Stimulated activated CD8-positive, alpha-beta memory T cell treated with anti-CD3 and anti-CD28 coated beads, Interleukin-15, amount 100 ng/mL, for 48 hours (primary cell): Measurements from ENCODE around the gene NEU1.
A peak's percentile ranks its signal among the peaks of the same experiment; 100 is the strongest.
"Not testable (repeated sequence)": the region's sequence is repeated elsewhere in the genome, so short reads cannot be mapped to it uniquely, and the experiment has no call there.

Source experiments
- DNase-seq, 2 donors: peaks; one replicate each; pipeline ENCODE4 v3.0.0-alpha.2; 2020; ENCODE audit warnings: low read depth in 2 of 2

NEU1 gene

DNA sequence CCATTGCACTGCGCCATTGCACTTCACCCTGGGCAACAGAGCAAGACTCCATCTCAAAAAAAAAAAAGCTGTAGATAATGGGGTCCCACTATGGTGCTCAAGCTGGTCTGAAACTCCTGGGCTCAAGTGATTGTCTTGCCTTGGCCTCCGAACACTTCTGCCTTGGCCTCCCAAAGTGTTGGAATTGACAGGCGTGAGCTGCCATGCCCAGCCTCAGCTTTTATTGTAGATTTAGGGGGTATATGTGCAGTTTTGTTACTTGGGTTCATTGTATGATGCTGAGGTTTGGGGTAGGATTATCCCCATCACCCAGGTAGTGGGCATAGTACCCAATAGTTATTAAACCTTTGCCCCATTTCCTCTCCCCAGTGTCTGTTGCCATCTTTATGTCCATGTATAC, 23.7 kb downstream of the NEU1 start:
- no peak for DNase-seq

- DNase-seq, result not testable (repeated sequence)
Measured at GRCh38 chr6:31838114-31838553, 24.5 kb downstream of the NEU1 start.

DNA sequence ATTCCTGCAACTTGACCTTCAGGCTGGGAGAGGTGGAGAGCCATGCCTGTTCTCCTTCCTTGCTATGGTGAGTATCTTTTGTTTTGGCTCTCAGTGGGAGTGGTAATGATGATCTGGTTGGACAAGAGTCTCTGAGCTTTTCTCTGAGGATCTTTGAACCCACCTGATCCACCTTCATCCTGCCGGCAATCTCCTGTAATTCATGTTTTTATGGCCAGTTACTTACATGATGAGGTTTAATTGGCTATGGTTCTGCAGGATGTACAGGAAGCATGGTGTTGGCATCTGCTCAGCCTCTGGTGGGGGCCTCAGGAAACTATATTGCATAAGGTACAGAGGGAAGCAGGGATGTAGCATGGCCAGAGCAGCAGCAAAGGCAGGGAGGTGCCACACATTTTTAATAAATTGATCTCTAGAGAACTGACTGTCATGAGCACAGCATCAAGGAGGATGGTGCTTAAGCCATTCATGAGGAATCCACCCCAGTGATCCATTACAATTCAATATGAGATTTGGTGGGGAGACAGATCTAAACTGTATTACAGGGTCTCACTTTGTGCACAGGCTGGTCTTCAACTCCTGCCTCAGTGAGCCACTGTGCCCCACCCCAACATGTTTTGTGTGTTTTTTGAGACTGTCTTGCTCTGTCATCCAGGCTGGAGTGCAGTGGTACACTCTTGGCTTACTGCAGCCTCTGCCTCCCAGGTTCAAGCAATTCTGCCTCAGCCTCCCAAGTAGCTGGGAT, 25.1 kb downstream of the NEU1 start:
- DNase-seq, result no peak

- DNase-seq, result no peak
Measured at GRCh38 chr6:31836474-31837368, 25.9 kb downstream of the NEU1 start.

GRCh38 chr6:31836047-31836473, 26.6 kb downstream of the NEU1 start:
- DNase-seq, result no peak

DNA sequence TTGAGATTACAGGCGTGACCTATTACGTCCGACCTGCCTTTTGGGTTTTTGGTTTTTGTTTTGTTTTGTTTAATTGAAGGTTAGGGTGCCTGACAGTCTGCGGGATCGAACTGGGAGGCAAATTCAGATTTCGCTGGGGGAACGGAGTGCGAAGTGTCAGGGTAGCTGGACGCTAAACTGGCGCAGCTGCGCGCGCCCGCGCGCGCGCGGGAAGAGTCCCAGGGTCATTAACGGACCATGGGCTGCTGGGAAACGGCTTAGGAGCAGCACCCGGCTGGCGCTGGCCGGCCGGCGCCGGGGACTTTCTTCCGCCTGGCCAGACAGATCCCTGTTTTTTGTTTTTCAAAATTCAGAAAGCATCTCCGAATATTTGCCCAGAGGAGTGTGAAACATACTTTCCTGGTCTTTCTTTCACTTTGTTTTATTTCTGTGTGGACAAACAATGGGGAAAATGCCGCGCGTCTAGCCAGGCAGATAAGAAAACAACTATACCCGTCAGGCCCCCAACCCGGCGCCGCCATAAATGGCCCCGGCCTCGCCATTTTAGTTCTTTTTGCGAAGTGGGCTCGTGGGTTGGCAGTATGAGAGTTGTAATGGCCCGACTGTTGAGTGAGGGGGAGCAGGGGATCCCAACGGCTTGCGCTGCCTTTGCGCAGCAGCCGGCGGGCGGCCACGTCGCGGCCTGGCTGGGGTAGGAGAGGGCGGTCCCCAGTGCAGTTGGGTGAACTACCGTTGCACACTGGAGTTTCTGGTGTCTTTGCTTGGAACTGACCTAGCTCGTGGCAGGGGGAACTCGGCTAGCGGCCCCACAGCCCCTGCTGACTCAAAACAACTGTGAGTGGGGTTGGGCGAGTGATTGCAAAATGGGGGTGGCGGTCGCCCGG, 28.0 kb downstream of the NEU1 start:
- DNase-seq, result peak; percentile 69 to 71

DNA sequence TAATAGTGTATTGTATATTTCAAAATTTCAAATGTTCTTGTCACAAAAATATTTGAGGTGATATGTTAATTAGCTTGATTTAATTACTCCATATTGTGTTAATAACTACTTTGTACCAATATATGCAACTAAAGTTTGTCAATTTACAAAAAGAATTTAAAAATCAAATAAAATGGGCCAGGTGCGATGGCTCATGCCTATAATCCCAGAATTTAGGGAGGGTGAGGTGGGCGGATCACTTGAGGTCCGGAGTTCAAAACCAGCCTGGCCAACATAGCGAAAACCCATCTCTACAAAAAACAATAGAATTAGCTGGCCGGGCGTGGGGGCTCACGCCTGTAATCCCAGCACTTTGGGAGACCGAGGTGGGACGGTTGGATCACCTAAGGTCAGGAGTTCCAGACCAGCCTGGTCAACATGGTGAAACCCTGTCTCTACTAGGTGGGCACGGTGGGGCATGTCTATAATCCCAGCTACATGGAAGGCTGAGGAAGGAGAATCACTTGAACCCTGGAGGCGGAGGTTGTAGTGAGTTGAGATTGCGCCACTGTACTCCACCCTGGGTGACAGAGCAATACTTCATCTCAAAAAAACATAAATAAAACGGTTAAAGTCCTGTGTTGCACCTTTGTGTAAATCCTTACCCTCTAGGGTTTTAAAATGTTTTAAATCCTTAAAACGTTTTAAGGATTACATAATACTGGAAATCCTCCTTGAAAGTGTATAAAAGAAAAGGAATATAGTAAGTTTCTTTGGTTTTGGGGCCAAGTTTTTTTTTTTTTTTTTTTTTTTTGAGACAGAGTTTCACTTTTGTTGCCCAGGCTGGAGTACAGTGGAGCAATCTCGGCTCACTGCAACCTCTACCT, 31.0 kb downstream of the NEU1 start:
- DNase-seq, result no peak

- no peak for DNase-seq
Measured at GRCh38 chr6:31830886-31831335, 31.7 kb downstream of the NEU1 start.

- DNase-seq, result no peak
Measured at GRCh38 chr6:31829633-31830283, 32.9 kb downstream of the NEU1 start.

DNA sequence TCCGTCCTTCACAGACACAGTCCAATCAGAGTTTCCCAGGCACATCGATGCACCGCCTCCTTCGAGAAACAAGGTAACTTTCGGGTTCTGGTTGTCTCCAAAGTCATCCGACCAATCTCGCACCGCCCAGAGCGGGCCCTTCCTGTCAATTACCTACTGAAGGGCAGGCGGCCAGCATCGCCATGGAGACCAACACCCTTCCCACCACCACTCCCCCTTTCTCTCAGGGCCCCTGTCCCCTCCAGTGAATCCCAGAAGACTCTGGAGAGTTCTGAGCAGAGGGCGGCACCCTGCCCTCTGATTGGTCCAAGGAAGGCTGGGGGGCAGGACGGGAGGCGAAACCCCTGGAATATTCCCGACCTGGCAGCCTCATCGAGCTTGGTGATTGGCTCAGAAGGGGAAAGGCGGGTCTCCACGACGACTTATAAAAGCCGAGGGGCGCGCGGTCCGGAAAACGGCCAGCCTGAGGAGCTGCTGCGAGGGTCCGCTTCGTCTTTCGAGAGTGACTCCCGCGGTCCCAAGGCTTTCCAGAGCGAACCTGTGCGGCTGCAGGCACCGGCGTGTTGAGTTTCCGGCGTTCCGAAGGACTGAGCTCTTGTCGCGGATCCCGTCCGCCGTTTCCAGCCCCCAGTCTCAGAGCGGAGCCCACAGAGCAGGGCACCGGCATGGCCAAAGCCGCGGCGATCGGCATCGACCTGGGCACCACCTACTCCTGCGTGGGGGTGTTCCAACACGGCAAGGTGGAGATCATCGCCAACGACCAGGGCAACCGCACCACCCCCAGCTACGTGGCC, 35.1 kb downstream of the NEU1 start, which contains the start of gene HSPA1B:
Gene HSPA1B (plus strand): TSS at position 453 of the 794 bp plus-strand sequence. CDS start 213 bp downstream, at position 666.
- DNase-seq, result peak; percentile 92 to 93

- DNase-seq, result no peak
Measured at GRCh38 chr6:31826793-31827285, 35.8 kb downstream of the NEU1 start.

DNA sequence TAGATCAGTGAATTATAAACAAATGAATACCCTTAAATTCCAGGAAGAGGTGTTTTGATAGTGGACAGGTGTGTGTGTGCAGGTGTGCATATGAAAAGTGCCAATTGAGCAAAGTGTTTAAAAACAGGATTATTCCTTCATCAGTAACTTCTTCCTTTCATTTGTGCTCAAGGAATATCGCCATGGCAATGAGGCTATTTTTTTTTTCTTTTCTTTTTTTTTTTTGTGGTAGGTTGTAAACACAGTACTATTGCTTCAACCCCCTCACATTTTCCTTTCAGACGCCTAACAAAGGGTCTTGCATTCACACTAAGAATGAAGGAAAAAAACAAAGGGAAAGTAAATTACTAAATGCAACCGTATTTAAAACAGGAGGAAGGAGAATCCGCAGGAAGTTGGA, 37.1 kb downstream of the NEU1 start:
- DNase-seq, result no peak

DNA sequence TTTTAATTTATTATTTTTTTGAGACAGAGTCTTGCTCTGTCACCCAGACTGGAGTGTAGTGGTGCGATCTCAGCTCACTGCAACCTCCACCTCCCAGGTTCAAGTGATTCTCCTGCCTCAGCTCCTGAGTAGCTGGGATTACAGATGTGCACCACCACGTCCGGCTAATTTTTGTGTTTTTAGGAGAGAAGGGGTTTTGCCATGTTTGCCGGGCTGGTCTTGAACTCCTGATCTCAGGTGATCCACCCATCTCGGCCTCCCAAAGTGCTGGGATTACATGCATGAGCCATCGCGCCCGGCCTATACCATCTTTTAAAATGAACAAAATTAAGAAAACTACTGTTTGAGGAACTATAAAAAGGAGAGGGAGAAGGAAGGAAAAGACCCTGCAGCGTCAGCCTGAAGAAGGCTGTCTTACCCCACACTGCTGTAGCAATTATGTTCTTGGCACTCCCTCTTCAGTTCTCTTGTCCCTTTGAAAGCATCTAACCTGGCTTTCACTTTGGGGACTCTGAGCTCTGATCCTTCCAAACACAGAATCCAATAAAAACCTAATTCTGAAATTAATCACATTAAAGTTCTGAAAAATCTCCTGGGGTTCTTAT, 38.9 kb downstream of the NEU1 start:
- DNase-seq, result not testable (repeated sequence)

DNA sequence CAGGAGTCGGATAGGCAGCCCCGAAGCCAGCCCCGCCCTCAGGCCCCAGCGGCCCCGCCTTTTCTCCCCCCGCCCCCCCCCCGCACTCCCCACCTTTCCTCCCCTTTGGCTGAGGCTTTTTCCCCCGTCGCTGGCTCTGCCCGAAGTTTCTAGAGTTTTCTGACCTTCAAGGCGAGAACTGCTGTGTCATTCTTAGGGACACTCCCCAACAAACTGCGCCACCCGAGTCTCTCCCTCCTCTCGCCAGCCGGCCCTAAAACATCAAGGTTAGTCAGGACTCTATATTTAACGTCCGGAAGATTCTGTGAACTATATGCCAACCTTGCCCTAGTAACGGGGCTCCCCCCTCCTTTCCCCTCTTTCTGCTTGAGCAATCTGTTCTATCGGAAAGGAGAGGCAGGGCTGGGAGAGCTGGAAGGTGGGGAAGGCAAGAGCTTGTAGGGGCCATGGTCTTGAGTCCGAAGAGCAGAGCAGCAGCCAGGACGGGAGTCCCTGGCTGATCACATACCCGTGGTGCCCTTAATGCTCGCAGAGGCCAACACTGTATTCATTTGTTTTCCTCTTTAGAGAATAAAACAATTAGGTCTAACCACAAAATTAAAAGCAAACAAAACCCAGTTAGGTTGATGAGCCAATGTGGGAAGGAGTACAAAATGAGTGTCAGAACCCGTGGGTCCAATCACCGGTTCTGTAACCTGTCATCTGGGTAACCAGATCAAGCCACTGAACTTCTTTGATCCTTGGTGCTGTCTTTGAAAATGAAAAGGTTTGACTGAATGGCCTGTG, 40.4 kb downstream of the NEU1 start:
- DNase-seq, result peak; percentile 40 to 46

DNA sequence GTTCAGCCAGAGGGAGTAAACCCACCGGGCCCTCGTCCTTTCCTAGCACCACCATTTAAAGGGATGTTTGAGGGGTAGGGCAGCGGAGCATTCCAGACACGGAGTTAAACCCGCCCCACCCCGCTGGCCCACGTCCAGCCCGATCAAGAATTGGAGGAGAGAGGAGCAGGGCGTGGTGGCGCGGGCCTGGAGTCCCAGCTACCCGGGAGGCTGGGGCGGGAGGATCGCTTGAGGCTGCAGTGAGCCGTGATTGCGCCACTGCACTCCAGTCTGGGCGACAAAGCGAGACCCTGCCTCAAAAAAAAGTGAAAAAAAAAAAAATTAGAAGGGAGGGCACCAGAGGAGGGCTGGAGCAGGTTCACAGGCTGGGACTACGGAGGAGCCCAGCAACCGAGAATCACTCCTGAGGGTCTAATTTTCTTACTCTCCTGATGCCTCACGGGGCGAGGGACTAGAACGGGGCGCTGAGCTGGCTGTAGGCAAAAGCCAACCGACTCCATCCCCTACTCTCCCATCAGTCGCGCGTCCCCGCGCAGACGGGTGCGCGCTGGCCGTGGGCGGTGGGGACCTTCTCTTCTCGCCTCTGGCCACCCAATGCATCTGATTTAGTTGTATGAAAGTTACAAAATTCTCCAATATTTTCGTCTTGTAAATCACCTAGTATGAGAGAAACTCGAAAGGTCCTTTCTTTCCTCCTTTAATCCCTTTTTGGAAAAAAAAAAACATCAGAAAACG, 41.2 kb downstream of the NEU1 start:
- DNase-seq, result peak; percentile 61 to 64

GRCh38 chr6:31820399-31820798, 42.2 kb downstream of the NEU1 start:
- DNase-seq, result not testable (repeated sequence)

- no peak for DNase-seq
Measured at GRCh38 chr6:31819871-31820299, 42.7 kb downstream of the NEU1 start.
